GM21526 (cell line): ENCODE results near the gene CBL.
"Not testable (repeated sequence)": the region's sequence is repeated elsewhere in the genome, so short reads cannot be mapped to it uniquely, and the experiment has no call there.

ENCODE experiments used
- ATAC-seq: cut with Tn5 transposase; IDR thresholded peaks from one replicate; pipeline ENCODE4 v1.9.1; 2021; ENCODE audit warnings: moderate library complexity; ENCODE audit not compliant: unreplicated experiment, low FRiP score

Gene CBL

DNA sequence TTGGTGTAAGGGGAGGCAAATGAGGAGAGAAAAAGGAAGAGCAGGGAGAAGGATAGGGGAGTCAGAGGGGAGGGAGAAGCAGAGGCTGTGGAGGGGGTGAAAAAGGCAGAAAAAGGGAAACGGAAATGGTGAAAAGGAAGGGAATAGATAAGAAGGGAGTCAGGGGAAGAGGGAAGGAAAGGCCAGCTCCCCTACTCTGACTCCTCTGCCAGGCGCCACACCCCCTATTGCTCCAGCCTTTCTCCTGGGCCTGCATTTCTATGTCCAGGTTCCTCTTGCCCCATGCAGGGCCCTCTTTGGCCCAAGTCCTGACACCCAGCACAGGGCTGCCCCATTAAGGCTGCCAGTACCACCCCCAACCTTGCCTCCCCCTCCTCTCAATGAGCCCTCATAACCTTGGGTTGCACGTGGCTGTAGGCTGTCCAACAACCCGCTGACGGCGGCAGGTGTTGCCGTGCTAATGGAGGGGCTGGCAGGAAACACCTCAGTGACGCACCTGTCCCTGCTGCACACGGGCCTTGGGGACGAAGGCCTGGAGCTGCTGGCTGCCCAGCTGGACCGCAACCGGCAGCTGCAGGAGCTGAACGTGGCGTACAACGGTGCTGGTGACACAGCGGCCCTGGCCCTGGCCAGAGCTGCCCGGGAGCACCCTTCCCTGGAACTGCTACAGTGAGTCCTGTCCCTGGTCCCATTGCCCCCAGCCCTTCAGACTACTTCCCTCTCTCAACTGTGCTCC is 24.3 kb upstream of the CBL start:
- no peak for ATAC-seq

DNA sequence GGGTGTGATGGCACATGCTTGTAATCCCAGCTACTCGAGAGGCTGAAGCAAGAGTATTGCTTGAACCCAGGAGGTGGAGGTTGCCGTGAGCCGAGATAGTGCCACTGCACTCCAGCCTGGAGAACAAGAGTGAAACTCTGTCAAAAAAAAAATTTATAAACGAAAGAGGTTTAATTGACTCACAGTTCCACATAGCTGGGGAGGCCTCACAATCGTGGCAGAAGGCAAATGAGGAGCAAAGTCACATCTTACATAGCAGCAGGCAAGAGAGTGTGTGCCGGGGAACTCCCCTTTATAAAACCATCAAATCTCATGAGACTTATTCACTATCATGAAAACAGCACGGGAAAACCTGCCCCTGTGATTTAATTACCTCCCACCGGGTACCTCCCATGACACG is 21.7 kb upstream of the CBL start:
- ATAC-seq: not testable (repeated sequence)

DNA sequence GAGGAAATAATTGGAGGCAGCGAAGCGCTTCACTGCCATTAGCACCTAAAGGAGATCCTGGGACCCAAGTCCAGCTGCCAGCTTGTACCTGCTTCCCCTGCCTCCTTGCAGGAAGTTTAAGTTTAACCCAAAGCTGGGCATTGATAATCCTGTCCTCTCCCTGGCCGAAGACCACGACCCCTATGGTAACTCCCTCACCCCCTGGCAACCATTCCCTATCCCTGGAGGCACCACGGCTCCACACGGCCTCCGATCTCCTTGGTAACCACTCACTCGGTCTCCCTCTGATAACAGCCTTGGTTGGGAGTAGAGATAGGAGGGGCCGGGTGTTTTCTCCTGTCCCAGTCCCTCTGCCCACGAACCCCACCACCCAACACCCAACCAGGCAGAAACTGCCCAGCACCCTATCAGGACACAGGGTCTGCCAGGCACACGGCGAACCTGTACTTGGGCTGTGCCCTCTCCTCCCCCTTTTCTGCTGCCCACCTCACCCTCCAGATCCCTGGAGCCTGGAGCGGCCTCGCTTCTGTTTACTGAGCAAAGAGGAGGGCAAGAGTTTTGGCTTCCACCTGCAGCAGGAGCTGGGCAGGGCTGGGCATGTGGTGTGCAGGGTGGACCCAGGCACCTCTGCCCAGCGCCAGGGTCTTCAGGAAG is 20.0 kb upstream of the CBL start:
- no peak for ATAC-seq

DNA sequence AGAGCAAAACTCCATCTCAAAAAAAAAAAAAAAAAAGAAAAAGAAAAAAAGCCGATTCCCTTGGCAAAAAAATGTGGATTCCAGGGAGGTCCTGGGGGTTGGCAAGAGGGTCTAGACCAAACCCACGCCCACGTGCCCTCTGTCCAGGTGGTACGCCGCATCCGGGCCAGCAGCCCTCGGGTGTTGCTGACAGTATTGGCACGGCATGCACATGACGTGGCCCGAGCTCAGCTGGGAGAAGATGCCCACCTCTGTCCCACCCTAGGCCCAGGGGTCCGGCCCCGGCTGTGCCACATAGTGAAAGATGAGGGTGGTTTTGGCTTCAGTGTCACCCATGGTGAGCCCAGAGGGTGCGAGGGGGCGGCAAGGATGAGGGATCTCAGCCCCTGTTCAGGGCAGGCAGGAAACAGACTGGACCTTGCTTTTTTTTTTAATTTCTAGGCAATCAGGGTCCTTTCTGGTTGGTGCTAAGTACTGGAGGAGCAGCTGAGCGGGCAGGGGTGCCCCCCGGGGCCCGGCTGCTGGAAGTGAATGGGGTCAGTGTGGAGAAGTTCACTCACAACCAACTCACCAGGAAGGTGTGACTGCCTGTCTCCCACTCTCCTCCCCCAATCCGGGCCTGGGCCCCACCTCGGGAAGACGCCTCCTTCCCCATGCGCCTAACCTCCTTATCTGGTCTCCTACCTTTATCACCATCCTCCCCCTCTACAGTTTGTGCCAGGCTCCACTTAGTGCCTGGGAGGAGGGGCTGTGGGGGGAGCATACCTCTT is 18.8 kb upstream of the CBL start:
- ATAC-seq: no peak

DNA sequence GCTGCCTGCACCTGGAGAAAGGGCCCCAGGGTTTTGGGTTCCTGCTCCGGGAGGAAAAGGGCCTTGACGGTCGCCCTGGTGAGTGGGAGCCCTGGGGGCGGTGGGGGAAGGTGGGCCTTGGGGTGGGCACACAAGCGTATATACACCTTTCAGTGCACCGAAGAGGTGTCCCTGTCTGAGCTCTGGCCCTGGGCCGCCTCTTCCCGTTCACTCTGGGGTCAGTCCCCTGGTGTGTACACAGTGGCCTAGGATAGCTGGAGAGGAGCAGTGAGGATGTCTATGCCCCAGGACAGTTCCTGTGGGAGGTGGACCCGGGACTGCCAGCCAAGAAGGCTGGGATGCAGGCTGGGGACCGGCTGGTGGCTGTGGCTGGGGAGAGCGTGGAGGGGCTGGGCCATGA is 18.1 kb upstream of the CBL start:
- no peak for ATAC-seq

DNA sequence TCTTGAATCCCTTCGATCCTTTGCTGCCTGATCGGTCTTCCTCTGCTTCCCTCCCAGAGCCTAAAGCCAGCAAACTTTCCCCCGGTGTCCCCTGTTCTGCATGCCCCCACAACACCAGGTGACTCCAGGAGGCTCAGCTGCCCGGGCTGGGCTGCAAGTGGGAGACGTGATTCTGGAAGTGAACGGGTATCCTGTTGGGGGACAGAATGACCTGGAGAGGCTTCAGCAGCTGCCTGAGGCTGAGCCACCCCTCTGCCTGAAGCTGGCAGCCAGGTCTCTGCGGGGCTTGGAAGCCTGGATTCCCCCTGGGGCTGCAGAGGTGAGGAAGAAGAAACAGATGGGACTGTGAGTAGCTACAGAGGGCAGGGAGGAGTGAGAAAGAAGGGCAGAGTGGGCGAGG is 17.3 kb upstream of the CBL start:
- ATAC-seq: no peak

DNA sequence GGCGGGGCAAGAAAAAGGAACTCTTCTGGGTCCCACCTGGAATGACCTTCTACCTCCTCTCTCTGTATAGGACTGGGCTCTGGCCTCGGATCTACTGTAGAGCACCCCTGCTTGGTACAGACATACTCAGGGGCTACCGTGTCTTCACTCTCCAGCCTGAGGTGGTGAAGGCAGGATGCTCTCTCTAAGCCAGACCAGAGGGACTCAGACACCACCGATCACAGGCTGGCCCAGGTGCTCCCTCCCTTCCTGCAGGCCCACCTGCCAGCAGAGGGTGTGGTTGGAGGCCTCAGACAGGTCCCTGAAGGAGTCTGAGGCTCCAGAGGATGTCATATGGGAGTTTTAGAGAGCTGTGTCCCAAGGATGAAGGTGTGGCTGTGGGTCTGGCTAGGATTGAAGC is 16.7 kb upstream of the CBL start:
- no peak for ATAC-seq

DNA sequence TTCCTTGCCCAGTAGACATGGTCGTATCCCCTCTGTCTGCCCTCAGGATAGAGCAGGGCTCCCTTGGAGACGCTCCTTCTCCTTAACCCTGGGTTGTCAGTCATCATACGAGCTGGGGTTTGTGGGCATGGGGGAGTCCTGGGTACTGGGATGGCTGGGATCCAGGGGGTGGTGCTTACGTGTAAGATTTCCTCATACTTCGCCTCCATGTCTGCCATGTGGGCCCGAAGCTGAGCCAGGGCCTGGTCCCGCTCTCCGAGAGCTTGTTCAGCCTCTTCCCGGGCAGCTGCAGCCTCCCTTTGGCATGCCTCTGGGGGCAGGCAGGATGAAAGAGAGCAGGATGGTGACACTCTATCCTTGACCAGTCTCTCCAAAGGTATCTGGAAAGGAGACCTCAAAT is 15.6 kb upstream of the CBL start:
- ATAC-seq: no peak

DNA sequence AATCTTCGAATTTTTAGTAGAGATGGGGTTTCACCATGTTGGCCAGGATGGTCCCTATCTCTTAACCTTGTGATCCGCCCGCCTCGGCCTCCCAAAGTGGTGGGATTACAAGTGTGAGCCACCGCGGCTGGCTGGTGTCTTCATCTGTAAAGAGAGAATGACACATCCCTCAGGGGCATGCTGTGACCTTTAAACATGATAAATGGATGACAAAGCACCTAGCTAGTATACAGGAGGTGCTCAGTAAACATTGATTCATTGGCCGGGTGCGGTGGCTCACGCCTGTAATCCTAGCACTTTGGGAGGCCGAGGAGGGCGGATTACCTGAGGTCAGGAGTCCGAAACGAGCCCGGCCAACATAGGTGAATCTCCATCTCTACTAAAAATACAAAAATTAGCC is 14.9 kb upstream of the CBL start:
- not testable (repeated sequence) for ATAC-seq

DNA sequence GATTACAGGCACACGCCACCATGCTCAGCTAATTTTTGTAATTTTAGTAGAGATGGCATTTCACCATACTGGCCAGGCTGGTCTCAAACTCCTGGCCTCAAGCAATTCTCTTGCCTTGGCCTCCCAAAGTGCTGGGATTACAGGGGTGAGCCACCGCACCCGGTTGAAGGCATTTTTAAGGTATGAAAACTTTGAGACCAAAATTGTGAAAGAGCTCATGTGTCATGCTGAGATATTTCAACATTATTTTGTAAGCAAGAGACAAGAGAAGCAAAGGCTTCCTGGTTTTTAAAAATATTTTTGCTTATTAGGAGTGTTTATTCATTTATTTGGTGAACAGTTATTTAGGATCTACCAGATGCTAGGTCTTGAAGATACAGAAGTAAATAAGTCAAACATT is 14.0 kb upstream of the CBL start:
- ATAC-seq: no peak

DNA sequence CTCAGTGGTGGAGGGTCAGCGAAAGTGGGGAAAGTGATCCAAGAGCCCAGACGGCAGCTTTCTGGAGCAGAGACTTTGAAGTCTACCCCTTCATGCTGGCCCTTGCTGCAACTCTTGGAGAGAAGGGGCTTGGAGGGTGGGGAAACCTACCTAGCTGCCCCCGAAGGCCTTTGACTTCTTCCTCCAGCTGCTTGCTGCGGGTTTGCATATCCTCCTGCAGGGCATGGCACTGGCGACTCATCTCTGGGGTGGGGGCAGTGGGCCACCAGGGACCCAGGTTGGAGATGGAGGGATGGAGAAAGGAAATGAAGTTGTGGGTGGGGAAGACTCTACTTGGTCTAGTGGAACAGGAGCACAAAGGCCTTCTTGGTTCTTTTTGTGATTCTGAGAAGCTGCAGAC is 13.1 kb upstream of the CBL start:
- no peak for ATAC-seq

DNA sequence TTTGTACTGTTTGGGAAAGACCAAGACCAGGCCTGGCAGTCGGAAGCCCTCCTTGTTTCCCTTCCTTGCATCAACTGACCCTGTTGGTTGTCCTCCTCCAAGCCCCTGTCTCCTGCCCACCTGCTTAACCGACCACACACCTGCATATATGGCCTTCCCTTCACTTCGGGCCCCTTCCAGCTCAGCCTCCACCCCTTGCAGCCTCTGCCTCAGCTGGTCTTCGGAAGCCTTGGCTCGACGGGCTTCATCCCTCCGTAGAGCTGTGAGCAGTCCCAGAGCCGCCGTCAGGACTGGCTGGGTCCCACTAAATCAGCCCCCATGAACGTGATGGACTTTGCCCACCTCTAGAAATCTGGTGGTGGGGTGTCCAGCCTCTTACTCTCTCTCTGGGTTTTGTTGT is 12.5 kb upstream of the CBL start:
- no peak for ATAC-seq

DNA sequence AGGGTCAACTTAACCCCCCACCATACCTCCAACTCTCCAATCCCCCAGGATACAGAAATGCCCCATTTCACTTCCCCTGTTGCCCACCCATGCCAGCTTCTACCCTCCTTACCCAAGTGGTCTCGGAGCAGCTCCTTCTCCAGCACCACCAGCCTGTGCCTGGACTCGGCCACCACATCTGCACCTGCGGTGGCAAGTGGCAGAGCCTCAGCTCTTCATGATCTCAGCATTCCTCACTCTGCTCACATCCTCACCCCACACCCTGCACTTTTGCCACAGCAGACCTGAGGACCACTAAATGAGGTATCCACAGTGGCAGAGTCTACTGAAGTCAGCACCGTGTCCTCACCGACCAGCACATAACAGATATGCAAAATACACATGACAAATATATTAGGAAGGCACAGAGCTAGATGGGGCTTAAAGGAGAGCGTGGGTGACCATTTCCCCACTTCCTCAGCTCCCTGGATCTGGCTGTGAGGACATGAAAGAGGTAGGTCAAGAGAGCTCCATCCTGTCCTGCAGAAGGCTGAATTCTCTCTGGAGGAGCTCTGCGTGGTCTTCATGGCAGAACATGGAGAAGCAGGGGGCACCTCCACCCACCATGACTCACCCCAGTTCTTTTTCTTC is 11.2 kb upstream of the CBL start:
- ATAC-seq: no peak

DNA sequence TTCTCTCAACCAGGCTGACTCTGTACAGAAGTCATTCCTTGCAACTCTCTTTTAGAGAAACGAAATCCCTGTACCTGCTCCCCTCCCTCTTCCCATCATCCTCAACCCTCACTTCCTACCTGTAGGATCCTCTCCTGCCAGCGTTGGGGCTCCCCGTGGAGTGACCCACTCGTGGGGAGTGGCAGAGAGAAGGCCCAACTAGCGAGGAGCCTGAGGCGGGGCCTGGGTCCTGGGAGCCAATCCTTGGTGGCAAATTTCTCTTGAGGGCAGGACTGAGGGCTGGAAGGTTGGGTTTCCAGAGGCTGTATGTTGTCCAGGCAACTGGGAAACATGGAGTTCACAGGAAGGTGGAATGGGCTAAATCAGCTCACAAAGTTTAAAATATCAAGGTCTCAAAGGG is 10.5 kb upstream of the CBL start:
- no peak for ATAC-seq

DNA sequence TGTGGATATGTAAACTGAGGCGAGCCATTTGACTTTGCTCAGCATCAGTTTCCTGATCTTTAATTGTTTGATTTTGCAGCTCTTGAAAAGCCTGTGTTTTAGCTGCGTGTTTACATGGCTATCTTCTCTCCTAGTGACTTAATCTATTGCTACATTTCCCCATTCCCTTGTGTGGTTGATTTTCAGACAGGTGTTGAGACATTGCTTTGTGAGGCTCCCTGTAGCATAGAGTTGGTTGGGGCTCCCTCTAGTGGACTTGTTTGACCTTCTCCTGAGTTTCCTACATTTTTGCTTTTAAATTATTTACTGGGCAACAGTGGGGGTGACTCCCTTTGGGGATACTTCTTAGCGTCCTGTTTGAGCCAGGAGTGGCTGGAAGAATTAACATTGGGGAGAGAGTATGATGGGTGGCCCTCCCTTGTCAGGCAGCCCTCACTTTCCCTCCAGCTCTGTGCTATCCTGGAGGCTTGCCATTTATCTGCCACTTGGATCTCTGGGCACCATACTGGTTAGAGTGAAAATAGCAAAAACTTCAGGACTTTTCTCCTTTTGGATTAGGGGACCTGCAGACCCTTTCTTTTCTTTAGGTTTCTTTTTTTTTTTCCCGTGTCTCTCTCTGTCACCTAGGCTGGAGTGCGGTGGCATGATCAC is 9.2 kb upstream of the CBL start:
- ATAC-seq: no peak

DNA sequence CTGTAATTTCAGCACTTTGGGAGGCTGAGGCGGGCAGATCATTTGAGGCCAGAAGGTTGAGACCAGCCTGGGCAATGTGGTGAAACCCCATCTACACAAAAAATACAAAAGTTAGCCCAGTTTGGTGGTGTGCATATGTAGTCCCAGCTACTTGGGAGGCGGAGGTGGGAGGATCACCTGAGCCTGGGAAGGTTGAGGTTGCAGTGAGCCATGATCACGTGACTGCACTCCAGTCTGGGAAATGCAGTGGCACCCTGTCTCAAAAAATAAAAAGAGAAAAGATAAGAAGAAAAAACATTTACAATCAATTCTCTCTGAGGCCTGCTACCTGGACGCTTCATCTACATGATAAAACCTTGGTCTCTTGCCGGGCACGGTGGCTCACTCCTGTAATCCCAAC is 7.2 kb upstream of the CBL start:
- no peak for ATAC-seq

DNA sequence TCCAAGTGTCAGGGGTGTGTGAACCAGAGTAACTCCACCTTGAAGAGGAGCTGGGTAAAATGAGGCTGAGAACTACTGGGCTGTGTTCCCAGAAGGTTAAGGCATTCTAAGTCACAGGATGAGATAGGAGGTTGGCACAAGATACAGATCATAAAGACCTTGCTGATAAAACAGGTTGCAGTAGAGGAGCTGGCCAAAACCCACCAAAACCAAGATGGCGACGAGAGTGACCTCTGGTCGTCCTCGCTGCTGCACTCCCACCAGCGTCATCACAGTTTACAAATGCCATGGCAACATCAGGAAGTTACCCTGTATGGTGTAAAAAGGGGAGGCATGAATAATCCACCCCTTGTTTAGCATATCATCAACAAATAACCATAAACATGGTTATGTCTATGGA is 4.9 kb upstream of the CBL start:
- not testable (repeated sequence) for ATAC-seq

DNA sequence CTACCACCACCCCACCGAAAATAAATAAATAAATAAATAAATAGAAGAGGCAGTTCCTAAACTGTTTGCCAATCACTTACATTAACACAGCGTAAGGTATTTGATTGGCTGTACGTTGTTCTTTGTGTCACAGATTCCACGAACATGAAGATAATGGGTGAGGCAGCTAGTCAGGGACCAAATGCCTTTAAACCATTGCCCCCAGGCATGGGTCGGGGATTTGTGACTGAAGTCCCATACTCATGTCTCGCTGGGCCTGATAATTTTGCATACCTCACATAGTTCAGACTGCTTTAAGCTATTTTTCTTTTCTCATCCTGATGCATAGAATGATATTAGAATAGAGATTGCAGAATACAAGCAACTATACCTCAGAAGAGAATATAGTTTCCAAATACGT is 3.6 kb upstream of the CBL start:
- no peak for ATAC-seq

DNA sequence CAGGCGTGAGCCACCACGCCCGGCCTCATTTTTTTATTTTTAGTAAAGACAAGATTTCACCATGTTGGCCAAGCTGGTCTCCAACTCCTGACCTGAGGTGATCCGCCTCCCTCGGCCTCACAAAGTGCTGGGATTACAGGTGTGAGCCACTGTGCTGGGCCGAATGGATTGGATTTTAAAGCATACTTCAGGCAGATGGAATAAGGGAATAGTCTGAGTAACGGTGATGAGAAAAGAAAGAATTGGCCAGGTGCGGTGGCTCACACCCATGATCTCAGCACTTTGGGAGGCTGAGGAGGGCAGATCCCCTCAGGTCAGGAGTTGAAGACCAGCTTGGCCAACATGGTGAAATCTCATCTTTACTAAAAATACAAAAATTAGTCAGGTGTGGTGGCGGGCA is 2.1 kb upstream of the CBL start:
- no peak for ATAC-seq

DNA sequence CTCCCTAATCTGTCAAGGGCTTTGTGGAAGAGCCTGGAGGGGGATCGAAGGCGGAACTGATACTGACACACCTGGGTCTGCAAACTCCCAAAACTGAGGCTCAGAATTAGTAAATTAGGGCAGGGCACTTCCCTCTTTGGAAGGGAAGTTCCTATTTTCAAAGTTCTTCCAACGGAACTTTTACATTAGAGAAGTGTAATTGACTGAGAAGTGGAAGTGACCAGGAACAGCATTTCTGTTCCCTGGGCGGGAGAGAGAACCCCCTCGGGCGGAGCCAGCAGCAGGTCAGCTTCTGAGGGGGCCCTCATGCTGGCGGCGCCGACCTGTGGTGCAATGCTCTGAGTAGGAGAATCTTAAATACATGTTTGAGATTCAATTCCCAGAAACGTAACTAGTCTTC is 1.1 kb upstream of the CBL start:
- ATAC-seq: no peak
